Measurements from ENCODE around the gene CDCA3.

GRCh38 chr12:6826734-6827436, 24.2 kb downstream of the CDCA3 start:
- TF ChIP-seq POLR2A (IDR thresholded peaks at IDR 0.05; ENCODE audit: low read depth, low read length) (no peak), POLR2AphosphoS5 (IDR thresholded peaks at IDR 0.05; ENCODE audit: low read depth, low read length) (no peak), TAF1 (IDR thresholded peaks at IDR 0.05; ENCODE audit: borderline replicate concordance, low read depth, low read length) (no peak)

Data from GM12892 (cell line).